C4-2B (cell line): ENCODE data around the gene SKAP2.

Experiments used
- CTCF ChIP-seq: fragments of 450-650 bp; conservative IDR thresholded peaks from 2 replicates; pipeline ENCODE4 v1.5.1; 2017; ENCODE audit warnings: mild to moderate bottlenecking
- ZFX ChIP-seq: fragments of 450-650 bp; IDR thresholded peaks from 2 replicates; pipeline ENCODE4 v1.6.1; 2017

GRCh38 chr7:26705567-26705966 is 158.8 kb downstream of the SKAP2 start:
- no peak for TF ChIP-seq CTCF
- no peak for TF ChIP-seq ZFX
